ENCODE results near the gene MPO. TPM values are rescaled to one million over a fixed set of nuclear protein-coding genes. Genes with fewer than 3 reads are reported as not detected.

The MPO gene
- total and polyA plus RNA-seq, 12 donors: 0.07 to 2.5 (median 0.18) TPM; not detected in 2

GRCh38 chr17:58245428-58246103 is 35.2 kb downstream of the MPO start:
- intact Hi-C loops (cut with DNase I): loop anchor here in 3 of 10 donors (5.0 to 10.0 kb wide), 3 partner anchors 199 to 757 kb away; no protein-coding TSS in a partner anchor
- DNase-seq: no peak

GRCh38 chr17:58244963-58245362 is 35.8 kb downstream of the MPO start:
- H3K27ac ChIP-seq: no peak overlapping the region
- ATAC-seq (no peak), DNase-seq (no peak)
- 40 to 49% methylated on average over 6 of the region's 6 CpGs for whole genome bisulfite sequencing, 2 donors
- H3K27me3 ChIP-seq: peaks cover 0 to 81% (median 64%) of the 10 kb centered on the region in 7 donors
- no peak overlapping the region for H3K4me3 ChIP-seq
- intact Hi-C loops (cut with DNase I): loop anchor here in 3 of 10 donors (5.0 to 10.0 kb wide), 3 partner anchors 200 to 757 kb away; no protein-coding TSS in a partner anchor
- no peaks in the 10 kb centered on the region for H3K9me3 ChIP-seq
- TF ChIP-seq CTCF (IDR thresholded peaks at IDR 0.05): no peak
- H3K4me1 ChIP-seq: peaks cover 0 to 11% (median 8%) of the 10 kb centered on the region in 9 donors
- no peaks in the 10 kb centered on the region for H3K36me3 ChIP-seq

More at GRCh38 chr17:58245428-58246103, 35.2 kb downstream of the MPO start:
- Histone ChIP-seq H3K4me3 (no peak overlapping the region), H3K36me3 (no peaks in the 10 kb centered on the region), H3K4me1 (peaks cover 0 to 11% (median 8%) of the 10 kb centered on the region in 9 donors), H3K27ac (no peak overlapping the region), H3K9me3 (no peaks in the 10 kb centered on the region), H3K27me3 (peaks cover 0 to 81% (median 64%) of the 10 kb centered on the region in 7 donors)
- TF ChIP-seq CTCF (IDR thresholded peaks at IDR 0.05): no peak
- ATAC-seq: no peak
- WGBS, 2 donors: 48 to 57% methylated on average over 10 of the region's 10 CpGs

GRCh38 chr17:58242171-58242784 is 38.5 kb downstream of the MPO start:
- Histone ChIP-seq H3K27me3 (peaks cover 0 to 83% (median 62%) of the 10 kb centered on the region in 7 donors), H3K36me3 (no peaks in the 10 kb centered on the region), H3K9me3 (no peaks in the 10 kb centered on the region), H3K4me1 (no peaks in the 10 kb centered on the region), H3K4me3 (no peak overlapping the region), H3K27ac (no peak overlapping the region)
- ATAC-seq (no peak), DNase-seq (no peak)
- WGBS, 2 donors: 4 to 9% methylated on average over 4 of the region's 4 CpGs
- TF ChIP-seq CTCF (IDR thresholded peaks at IDR 0.05): no peak
- intact Hi-C loops (cut with DNase I): loop anchor here in 1 of 10 donors (10.0 kb wide), 1 partner anchor 203 kb away; no protein-coding TSS in a partner anchor

GRCh38 chr17:58239987-58240386 is 40.7 kb downstream of the MPO start:
- H3K4me1 ChIP-seq: no peaks in the 10 kb centered on the region
- DNase-seq (no peak), ATAC-seq (no peak)
- no peaks in the 10 kb centered on the region for H3K36me3 ChIP-seq
- intact Hi-C loops (cut with DNase I): loop anchor here in 2 of 10 donors (10.0 kb wide), 2 partner anchors 55 to 205 kb away; no protein-coding TSS in a partner anchor
- H3K9me3 ChIP-seq: no peaks in the 10 kb centered on the region
- no peak overlapping the region for H3K4me3 ChIP-seq
- 68 to 74% methylated on average over 1 of the region's 1 CpG for WGBS, 2 donors
- H3K27me3 ChIP-seq: peaks cover 0 to 81% (median 66%) of the 10 kb centered on the region in 7 donors
- no peak for TF ChIP-seq CTCF (IDR thresholded peaks at IDR 0.05)
- no peak overlapping the region for H3K27ac ChIP-seq

Data from heart right ventricle (tissue), 16 donors.